Measurements from ENCODE around the gene RILPL2. TPM values are rescaled to one million over a fixed set of nuclear protein-coding genes. Genes with fewer than 3 reads are reported as not detected.
"Not testable (repeated sequence)": the region's sequence is repeated elsewhere in the genome, so short reads cannot be mapped to it uniquely, and the experiment has no call there.

The RILPL2 gene
- total and polyA plus RNA-seq, 3 experiments from 2014 or later: 8.4 to 27.6 (median 26.9) TPM

- not testable (repeated sequence) for H3K4me1 ChIP-seq (ENCODE audit: insufficient read depth, low read length); H3K27ac ChIP-seq (ENCODE audit: low read depth, low read length); H3K4me3 ChIP-seq (ENCODE audit: low read length); DNase-seq; H3K27me3 Mint-ChIP-seq; H3K9me3 ChIP-seq (ENCODE audit: low read length); H3K4me3 Mint-ChIP-seq; H3K4me1 Mint-ChIP-seq; H3K36me3 ChIP-seq (ENCODE audit: insufficient read depth, low read length); H3K27me3 ChIP-seq (ENCODE audit: insufficient read depth, low read length, poor library complexity, severe bottlenecking); H3K9me3 Mint-ChIP-seq
- Mint-ChIP-seq H3K36me3 (peaks cover 0 to 60% (median 4%) of the 10 kb centered on the region in 3 donors), H3K27ac (peak overlapping the region in 4 of 8 donors; percentile 11 to 54 (median 32))
- CTCF ChIA-PET: interaction anchor here (0.7 to 1.0 kb wide), 2 partner anchors 26 to 35 kb away, joined by 4 to 5 read pairs; partner anchors contain the start of gene KMT5A
- POLR2A ChIA-PET: interaction anchor here (0.5 to 0.6 kb wide), 3 partner anchors 28 to 1683 kb away, joined by 3 to 5 read pairs (median 3); no protein-coding TSS in a partner anchor
These were observed 27.0 kb downstream of the RILPL2 start for GRCh38 chr12:123409284-123410040.

- not testable (repeated sequence) for H3K4me3 ChIP-seq (ENCODE audit: low read length); H3K9me3 Mint-ChIP-seq; H3K27ac ChIP-seq (ENCODE audit: low read depth, low read length); H3K27me3 Mint-ChIP-seq; H3K4me3 Mint-ChIP-seq; H3K27me3 ChIP-seq (ENCODE audit: insufficient read depth, low read length, poor library complexity, severe bottlenecking); H3K9me3 ChIP-seq (ENCODE audit: low read length); DNase-seq; H3K27ac Mint-ChIP-seq; H3K4me1 ChIP-seq (ENCODE audit: insufficient read depth, low read length); H3K4me1 Mint-ChIP-seq
- H3K36me3 Mint-ChIP-seq: peaks cover 0 to 65% (median 3%) of the 10 kb centered on the region in 3 donors
- ChIA-PET POLR2A (interaction anchor here (0.5 to 0.6 kb wide), 3 partner anchors 28 to 1682 kb away, joined by 3 to 5 read pairs (median 3); no protein-coding TSS in a partner anchor), CTCF (interaction anchor here (1.0 kb wide), 1 partner anchor 25 kb away, joined by 5 read pairs; the partner anchor contains the start of gene KMT5A)
- H3K36me3 ChIP-seq (ENCODE audit: insufficient read depth, low read length): peaks cover 11% of the 10 kb centered on the region
These were observed 27.9 kb downstream of the RILPL2 start for GRCh38 chr12:123408619-123409018.

- H3K27ac ChIP-seq (ENCODE audit: low read depth, low read length); H3K4me1 Mint-ChIP-seq; H3K9me3 Mint-ChIP-seq; POLR2A ChIA-PET; H3K27me3 ChIP-seq (ENCODE audit: insufficient read depth, low read length, poor library complexity, severe bottlenecking); CTCF ChIA-PET; H3K27me3 Mint-ChIP-seq; H3K27ac Mint-ChIP-seq; H3K4me1 ChIP-seq (ENCODE audit: insufficient read depth, low read length); H3K9me3 ChIP-seq (ENCODE audit: low read length); DNase-seq; H3K4me3 Mint-ChIP-seq; H3K4me3 ChIP-seq (ENCODE audit: low read length): not testable (repeated sequence)
- peaks cover 0 to 65% (median 6%) of the 10 kb centered on the region in 3 donors for H3K36me3 Mint-ChIP-seq
- H3K36me3 ChIP-seq (ENCODE audit: insufficient read depth, low read length): peaks cover 18% of the 10 kb centered on the region
These were observed 28.6 kb downstream of the RILPL2 start for GRCh38 chr12:123407934-123408333.

- DNase-seq; CTCF ChIA-PET; H3K4me3 Mint-ChIP-seq; H3K4me1 Mint-ChIP-seq; H3K9me3 Mint-ChIP-seq; H3K27me3 Mint-ChIP-seq; H3K27me3 ChIP-seq (ENCODE audit: insufficient read depth, low read length, poor library complexity, severe bottlenecking); H3K27ac ChIP-seq (ENCODE audit: low read depth, low read length); H3K4me3 ChIP-seq (ENCODE audit: low read length); H3K4me1 ChIP-seq (ENCODE audit: insufficient read depth, low read length); H3K9me3 ChIP-seq (ENCODE audit: low read length): not testable (repeated sequence)
- peaks cover 18% of the 10 kb centered on the region for H3K36me3 ChIP-seq (ENCODE audit: insufficient read depth, low read length)
- Mint-ChIP-seq H3K36me3 (peaks cover 0 to 66% (median 4%) of the 10 kb centered on the region in 3 donors), H3K27ac (peak overlapping the region in 2 of 8 donors; percentile 36 to 42)
- POLR2A ChIA-PET: interaction anchor here (0.6 kb wide), 2 partner anchors 24 to 57 kb away, joined by 4 read pairs; no protein-coding TSS in a partner anchor
These were observed 29.2 kb downstream of the RILPL2 start for GRCh38 chr12:123407269-123407668.

- CTCF ChIA-PET: interaction anchor here (0.8 to 1.0 kb wide), 2 partner anchors 13 to 79 kb away, joined by 3 to 4 read pairs; no protein-coding TSS in a partner anchor
- peaks cover 0 to 57% (median 4%) of the 10 kb centered on the region in 3 donors for H3K36me3 Mint-ChIP-seq
- Histone ChIP-seq H3K9me3 (ENCODE audit: low read length) (no peaks in the 10 kb centered on the region), H3K4me1 (ENCODE audit: insufficient read depth, low read length) (no peaks in the 10 kb centered on the region), H3K4me3 (ENCODE audit: low read length) (no peak overlapping the region), H3K36me3 (ENCODE audit: insufficient read depth, low read length) (peaks cover 18% of the 10 kb centered on the region), H3K27me3 (ENCODE audit: insufficient read depth, low read length, poor library complexity, severe bottlenecking) (no peaks in the 10 kb centered on the region), H3K27ac (ENCODE audit: low read depth, low read length) (no peak overlapping the region)
- no peak overlapping the region for H3K27ac Mint-ChIP-seq
- peaks cover 0 to 2% (median under 1%) of the 10 kb centered on the region in 3 donors for H3K4me1 Mint-ChIP-seq
- H3K4me3 Mint-ChIP-seq: no peak overlapping the region
- no peaks in the 10 kb centered on the region for H3K9me3 Mint-ChIP-seq
- H3K27me3 Mint-ChIP-seq: no peaks in the 10 kb centered on the region
- DNase-seq: no peak
- POLR2A ChIA-PET: interaction anchor here (0.7 kb wide), 1 partner anchor 10 kb away, joined by 6 read pairs; no protein-coding TSS in a partner anchor
These were observed 31.9 kb downstream of the RILPL2 start for GRCh38 chr12:123404581-123404980.

- DNase-seq: no peak
- Histone ChIP-seq H3K27me3 (ENCODE audit: insufficient read depth, low read length, poor library complexity, severe bottlenecking) (no peaks in the 10 kb centered on the region), H3K27ac (ENCODE audit: low read depth, low read length) (no peak overlapping the region), H3K4me3 (ENCODE audit: low read length) (no peak overlapping the region), H3K36me3 (ENCODE audit: insufficient read depth, low read length) (peaks cover 21% of the 10 kb centered on the region), H3K4me1 (ENCODE audit: insufficient read depth, low read length) (no peaks in the 10 kb centered on the region), H3K9me3 (ENCODE audit: low read length) (no peaks in the 10 kb centered on the region)
- Mint-ChIP-seq H3K4me3 (no peak overlapping the region), H3K27ac (peak overlapping the region in 4 of 8 donors; percentile 54 to 72 (median 56)), H3K27me3 (no peaks in the 10 kb centered on the region), H3K9me3 (no peaks in the 10 kb centered on the region), H3K36me3 (peaks cover 0 to 63% (median 4%) of the 10 kb centered on the region in 3 donors), H3K4me1 (peaks cover 5 to 7% (median 5%) of the 10 kb centered on the region in 3 donors)
- ChIA-PET CTCF (no interaction called here), POLR2A (no interaction called here)
These were observed 34.5 kb downstream of the RILPL2 start for GRCh38 chr12:123401753-123402683.

- no peak overlapping the region for H3K4me3 ChIP-seq (ENCODE audit: low read length)
- no peaks in the 10 kb centered on the region for H3K27me3 Mint-ChIP-seq
- H3K36me3 Mint-ChIP-seq: peaks cover 0 to 70% (median 4%) of the 10 kb centered on the region in 3 donors
- peak overlapping the region in 5 of 8 donors; percentile 34 to 78 (median 45) for H3K27ac Mint-ChIP-seq
- DNase-seq: no peak
- no peaks in the 10 kb centered on the region for H3K9me3 ChIP-seq (ENCODE audit: low read length)
- H3K36me3 ChIP-seq (ENCODE audit: insufficient read depth, low read length): peaks cover 28% of the 10 kb centered on the region
- peaks cover 12 to 14% (median 13%) of the 10 kb centered on the region in 3 donors for H3K4me1 Mint-ChIP-seq
- no peak overlapping the region for H3K27ac ChIP-seq (ENCODE audit: low read depth, low read length)
- ChIA-PET POLR2A (no interaction called here), CTCF (interaction anchor here (1.1 kb wide), 1 partner anchor 15 kb away, joined by 3 read pairs; the partner anchor contains the start of gene KMT5A)
- H3K27me3 ChIP-seq (ENCODE audit: insufficient read depth, low read length, poor library complexity, severe bottlenecking): no peaks in the 10 kb centered on the region
- H3K9me3 Mint-ChIP-seq: no peaks in the 10 kb centered on the region
- H3K4me1 ChIP-seq (ENCODE audit: insufficient read depth, low read length): no peaks in the 10 kb centered on the region
- no peak overlapping the region for H3K4me3 Mint-ChIP-seq
These were observed 37.2 kb downstream of the RILPL2 start for GRCh38 chr12:123399255-123399617.

All from CD8-positive, alpha-beta memory T cell (primary cell).